Fibroblast of lung (primary cell): ENCODE measurements around the gene FOS.

ENCODE experiments used
- CTCF ChIP-seq, 2 donors: IDR thresholded peaks in 1 of 2; conservative IDR thresholded peaks in 1 of 2; 1 replicate in 1 of 2; 2 replicates in 1 of 2; pipeline ENCODE4 v1.5.1; 2011 to 2012; ENCODE audit warnings: low read length in 2 of 2, control low read depth in 1 of 2, inconsistent platforms in 1 of 2, low read depth in 1 of 2, mild to moderate bottlenecking in 1 of 2
- EZH2 ChIP-seq: IDR thresholded peaks from 2 replicates; pipeline ENCODE4 v1.5.1; 2012; ENCODE audit warnings: low read length, control low read depth, mild to moderate bottlenecking; ENCODE audit errors: missing control alignments

DNA sequence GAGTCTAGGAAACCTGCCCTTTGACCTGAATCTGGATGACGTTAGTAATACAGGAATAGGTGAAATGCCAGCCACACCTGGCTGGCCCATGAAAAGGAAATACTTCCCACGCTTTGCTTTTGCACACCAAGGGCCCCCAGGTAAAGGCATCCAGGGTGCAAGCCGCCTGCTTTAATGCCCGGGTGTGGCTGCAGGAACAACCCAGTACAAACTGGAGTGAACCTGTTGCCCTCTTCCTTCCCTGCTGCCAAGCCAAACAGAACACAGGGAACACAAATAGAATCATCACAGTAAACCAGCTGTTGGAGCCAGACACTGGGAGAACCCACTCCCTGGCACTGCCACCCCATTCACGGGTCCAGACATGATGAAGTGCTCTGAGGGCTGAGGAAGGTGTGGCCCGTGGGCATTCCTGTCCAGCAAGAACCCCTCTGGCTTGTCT lies 24.2 kb upstream of the FOS start:
- TF ChIP-seq EZH2 = no peak
- TF ChIP-seq CTCF (conservative IDR thresholded peaks at IDR 0.05 in 1 of 2, IDR thresholded peaks at IDR 0.05 in 1 of 2; ENCODE audit: low read depth in 1 of 2, low read length in 2 of 2) = no peak
